AG04449 (cell line): ENCODE measurements around the gene CNTN5.

Source experiments
- CTCF ChIA-PET: fragments of 350-600 bp; formaldehyde crosslinking; extraction: SDS; loops from one replicate; lab custom pipeline; 2021; ENCODE audit warnings: antibody characterized with exemption; lab: Yijun Ruan, JAX
- POLR2A ChIA-PET: fragments of 400-600, 350-600 bp; formaldehyde crosslinking; extraction: SDS; loops from one replicate; lab custom pipeline; 2020; ENCODE audit warnings: antibody characterized with exemption, inconsistent platforms; lab: Yijun Ruan, JAX
- DNase-seq: peaks from one replicate; pipeline ENCODE4 v3.0.0-alpha.2; 2010; ENCODE audit warnings: low read depth, low spot score
- H3K4me3 ChIP-seq: 2 replicates; pipeline ENCODE4 v1.5.1; 2011; ENCODE audit warnings: low read depth, mild to moderate bottlenecking, control low read depth, low read length
- CTCF ChIP-seq: IDR thresholded peaks from one replicate; pipeline ENCODE4 v1.5.1; 2011; ENCODE audit warnings: mild to moderate bottlenecking, moderate library complexity, low read length, control low read depth, inconsistent platforms; ENCODE audit not compliant: insufficient read depth; ENCODE audit errors: missing control alignments

CNTN5 gene

GRCh38 chr11:100205926-100206325 is 1185.2 kb downstream of the CNTN5 start:
- H3K4me3 ChIP-seq, result no peak overlapping the region
- no peak for DNase-seq
- POLR2A ChIA-PET, result no interaction called here
- CTCF ChIA-PET, result no interaction called here
- no peak for TF ChIP-seq CTCF

GRCh38 chr11:100208207-100208606 is 1187.5 kb downstream of the CNTN5 start:
- ChIA-PET POLR2A (no interaction called here), CTCF (no interaction called here)
- TF ChIP-seq CTCF, result no peak
- no peak for DNase-seq
- H3K4me3 ChIP-seq, result no peak overlapping the region

- POLR2A ChIA-PET, result no interaction called here
- H3K4me3 ChIP-seq, result no peak overlapping the region
- DNase-seq, result no peak
- TF ChIP-seq CTCF, result no peak
- CTCF ChIA-PET, result no interaction called here
Measured at GRCh38 chr11:100214791-100215190, 1194.0 kb downstream of the CNTN5 start.

- ChIA-PET CTCF (no interaction called here), POLR2A (no interaction called here)
- TF ChIP-seq CTCF, result no peak
- H3K4me3 ChIP-seq, result no peak overlapping the region
- DNase-seq, result no peak
Measured at GRCh38 chr11:100220801-100221200, 1200.1 kb downstream of the CNTN5 start.

- CTCF ChIA-PET, result no interaction called here
- no peak overlapping the region for H3K4me3 ChIP-seq
- POLR2A ChIA-PET, result no interaction called here
- DNase-seq, result no peak
- no peak for TF ChIP-seq CTCF
Measured at GRCh38 chr11:100221791-100222190, 1201.0 kb downstream of the CNTN5 start.

GRCh38 chr11:100224541-100225034 is 1203.8 kb downstream of the CNTN5 start:
- CTCF ChIA-PET, result no interaction called here
- no peak overlapping the region for H3K4me3 ChIP-seq
- TF ChIP-seq CTCF, result no peak

GRCh38 chr11:100229086-100229485 is 1208.3 kb downstream of the CNTN5 start:
- POLR2A ChIA-PET, result no interaction called here
- CTCF ChIA-PET, result no interaction called here

More at GRCh38 chr11:100224541-100225034, 1203.8 kb downstream of the CNTN5 start:
- POLR2A ChIA-PET, result no interaction called here
- DNase-seq, result no peak

More at GRCh38 chr11:100229086-100229485, 1208.3 kb downstream of the CNTN5 start:
- TF ChIP-seq CTCF, result no peak
- H3K4me3 ChIP-seq, result no peak overlapping the region
- DNase-seq, result no peak
